Heart left ventricle (tissue), 16 donors: Measurements from ENCODE around the gene LRMDA. TPM values are rescaled to one million over a fixed set of nuclear protein-coding genes. Genes with fewer than 3 reads are reported as not detected.
A peak's percentile ranks its signal among the peaks of the same experiment; 100 is the strongest.

ENCODE experiments used
- ATAC-seq, 4 donors: fragments of 200-7000 bp; cut with Tn5 transposase; one replicate each; pipeline ENCODE4 v1.9.1; 2020 to 2022; ENCODE audit warnings: moderate library complexity in 4 of 4, mild to moderate bottlenecking in 3 of 4, moderate number of reproducible peaks in 1 of 4
- DNase-seq, 5 donors: peaks; one replicate each; pipeline ENCODE4 v3.0.0-alpha.2; 2020
- H3K27ac ChIP-seq, 12 donors: fragments of 200-600 bp; sonication (generic) in 4 of 12; one replicate each; pipeline versions ENCODE4 v1.5.0 to v1.8.0; 2016 to 2022; ENCODE audit warnings: mild to moderate bottlenecking in 2 of 12
- H3K27me3 ChIP-seq, 9 donors: fragments of 200-600 bp; sonication (generic) in 2 of 9; one replicate each; pipeline versions ENCODE4 v1.5.1 to v1.8.0; 2016 to 2022; ENCODE audit warnings: mild to moderate bottlenecking in 3 of 9
- H3K36me3 ChIP-seq, 9 donors: fragments of 200-600 bp; sonication (generic) in 2 of 9; one replicate each; pipeline versions ENCODE4 v1.5.0 to v1.8.0; 2018 to 2022; ENCODE audit warnings: mild to moderate bottlenecking in 2 of 9
- H3K4me1 ChIP-seq, 12 donors: fragments of 200-600 bp; sonication (generic) in 4 of 12; one replicate each; pipeline versions ENCODE4 v1.5.0 to v1.8.0; 2016 to 2022; ENCODE audit warnings: mild to moderate bottlenecking in 3 of 12
- H3K4me3 ChIP-seq, 12 donors: fragments of 200-600 bp; sonication (generic) in 4 of 12; one replicate each; pipeline versions ENCODE4 v1.5.0 to v1.8.0; 2017 to 2022; ENCODE audit warnings: mild to moderate bottlenecking in 9 of 12, moderate library complexity in 4 of 12
- H3K9me3 ChIP-seq, 12 donors: fragments of 200-600 bp; sonication (generic) in 4 of 12; one replicate each; pipeline versions ENCODE4 v1.5.0 to v1.8.0; 2016 to 2022; ENCODE audit warnings: mild to moderate bottlenecking in 1 of 12
- POLR2A ChIP-seq, 2 donors: fragments of 450-650 bp; IDR thresholded peaks; one replicate each; pipeline ENCODE4 v1.6.1; 2017; ENCODE audit warnings: antibody characterized with exemption in 2 of 2, mild to moderate bottlenecking in 2 of 2, moderate library complexity in 2 of 2
- WGBS, 4 donors: extraction: QIAGEN DNeasy Blood & Tissue Kit in 2 of 4; methylation state at CpG; one replicate each; pipeline versions ENCODE4 v1.1.5 to v1.1.7; 2013 to 2018; 5-methylcytosine and 5-hydroxymethylcytosine counted together
- intact Hi-C, 10 donors: fragments of 100-400 bp; cut with DNase I; formaldehyde crosslinking; loops; one replicate each; pipeline versions ENCODE4 v1.11.1 to v1.14.2; 2022
- polyA plus RNA-seq, 2 donors: library from polyadenylated mRNA; stranded (reverse); fragments of 200-250 nt; gene quantifications; one replicate each; pipeline ENCODE4 v1.2.3, GENCODE V29; 2013
- total RNA-seq, 9 donors: library from RNA; depleted of rRNA in 2 of 9; stranded (reverse); fragments of >200 nt in 2 of 9; fragmentation: NEBNext Ultra II Directional in 3 of 9; extraction: Animal tissue kit (Norgen Biotek cat#: 25700) in 3 of 9; gene quantifications; one replicate each; pipeline versions ENCODE4 v1.1.0 to v1.2.4, GENCODE V29; 2016 to 2023
- TF ChIP-seq, protein P1 (sequence below), 12 donors: fragments of 200-600 bp; sonication (generic) in 4 of 12; IDR thresholded peaks; one replicate each; pipeline versions ENCODE4 v1.5.0 to v1.8.0; 2018 to 2022; ENCODE audit warnings: antibody characterized with exemption in 12 of 12, mild to moderate bottlenecking in 5 of 12
- donor health status: ischemic (EF 13 %, LVEDD 7.1; RV severe dilation, severe dysfunction).
- donor health status: healthy with polysubstance abuse.
- donor health status: DM: no; HTN: yes; CAD: no.
- donor health status: DM: no; HTN: no; CAD: no.
- donor health status: ischemic (EF 25% LVEDD 6.9; RV normal size, moderate dysfunction).
- donor health status: ischemic (EF 25% LVEDD 5.7; RV mildly dilated, moderate dysfunction).
- donor health status: healthy.
- donor health status: DM: yes; HTN: yes; CAD: no.
- donor health status: ischemic (EF 35%, LVEDD 5.7; RV mildly dilated, moderate dysfunction).
- donor health status: nonischemic (EF 11% LVEDD 7.7; RV severe dilation, severe dysfunction).
- donor health status: DM: yes; HTN: yes; CAD: no.
- donor health status: PGD.
- donor health status: ischemic (EF 29% LVEDD 5.4; RV normal size, mild dysfunction).
- donor health status: nonischemic (EF 23%, LVEDD 6.1; RV moderate dilation, normal function).

Gene LRMDA
- total and polyA plus RNA-seq, 11 donors = 2.4 to 34.4 (median 14.9) TPM

DNA sequence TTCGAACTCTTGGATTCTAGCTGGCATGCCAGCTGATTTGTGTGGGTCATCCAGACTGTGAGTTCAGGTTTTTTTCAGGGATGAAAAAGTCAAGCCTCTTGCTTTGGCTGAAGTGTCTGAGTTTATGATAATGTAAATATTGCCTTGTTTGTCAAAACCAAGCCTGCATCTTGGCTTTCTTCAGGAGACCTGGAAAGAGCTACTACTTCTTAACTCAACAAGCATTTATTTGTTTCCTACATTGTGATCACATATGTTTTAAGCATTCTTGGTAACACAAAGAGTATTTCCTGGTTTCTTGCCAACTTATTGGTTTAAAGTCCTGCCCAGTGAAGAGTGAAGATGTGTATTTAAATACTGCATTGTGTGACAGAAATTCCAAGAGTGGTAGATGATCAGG is 407.1 kb downstream of the LRMDA start:
- Histone ChIP-seq H3K4me1 (no peaks in the 10 kb centered on the region), H3K4me3 (no peak overlapping the region), H3K27ac (no peak overlapping the region), H3K27me3 (no peaks in the 10 kb centered on the region), H3K9me3 (no peaks in the 10 kb centered on the region), H3K36me3 (no peaks in the 10 kb centered on the region)
- no peak for TF ChIP-seq POLR2A (IDR thresholded peaks at IDR 0.05)
- TF ChIP-seq, protein P1, sequence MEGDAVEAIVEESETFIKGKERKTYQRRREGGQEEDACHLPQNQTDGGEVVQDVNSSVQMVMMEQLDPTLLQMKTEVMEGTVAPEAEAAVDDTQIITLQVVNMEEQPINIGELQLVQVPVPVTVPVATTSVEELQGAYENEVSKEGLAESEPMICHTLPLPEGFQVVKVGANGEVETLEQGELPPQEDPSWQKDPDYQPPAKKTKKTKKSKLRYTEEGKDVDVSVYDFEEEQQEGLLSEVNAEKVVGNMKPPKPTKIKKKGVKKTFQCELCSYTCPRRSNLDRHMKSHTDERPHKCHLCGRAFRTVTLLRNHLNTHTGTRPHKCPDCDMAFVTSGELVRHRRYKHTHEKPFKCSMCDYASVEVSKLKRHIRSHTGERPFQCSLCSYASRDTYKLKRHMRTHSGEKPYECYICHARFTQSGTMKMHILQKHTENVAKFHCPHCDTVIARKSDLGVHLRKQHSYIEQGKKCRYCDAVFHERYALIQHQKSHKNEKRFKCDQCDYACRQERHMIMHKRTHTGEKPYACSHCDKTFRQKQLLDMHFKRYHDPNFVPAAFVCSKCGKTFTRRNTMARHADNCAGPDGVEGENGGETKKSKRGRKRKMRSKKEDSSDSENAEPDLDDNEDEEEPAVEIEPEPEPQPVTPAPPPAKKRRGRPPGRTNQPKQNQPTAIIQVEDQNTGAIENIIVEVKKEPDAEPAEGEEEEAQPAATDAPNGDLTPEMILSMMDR (IDR thresholded peaks at IDR 0.05) = no peak
- ATAC-seq (no peak), DNase-seq (no peak)
- WGBS, 4 donors = 86 to 96% (median 93%) methylated on average over 1 of the region's 1 CpG
- intact Hi-C loops = no loop called here

DNA sequence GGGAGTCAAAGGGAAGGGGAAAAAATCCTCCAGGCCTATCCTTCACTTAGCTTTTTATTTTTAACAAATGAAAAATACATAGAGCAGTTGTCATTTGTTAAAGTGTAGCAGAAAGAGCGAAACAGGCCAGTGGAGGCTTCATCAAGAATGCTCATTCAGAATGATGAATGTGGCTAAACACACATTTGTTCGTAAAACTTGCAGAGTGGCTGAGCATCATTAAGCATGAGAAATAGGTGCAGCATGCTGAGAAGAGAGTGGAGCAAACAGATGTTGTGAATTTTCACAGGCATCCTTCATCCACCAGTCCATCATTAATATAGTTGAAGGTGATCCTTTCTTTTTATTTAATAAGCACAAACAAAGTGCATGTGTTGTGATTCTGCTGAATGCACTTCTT is 407.6 kb downstream of the LRMDA start:
- H3K36me3 ChIP-seq = no peaks in the 10 kb centered on the region
- H3K4me3 ChIP-seq = no peak overlapping the region
- H3K27ac ChIP-seq = no peak overlapping the region
- H3K9me3 ChIP-seq = no peaks in the 10 kb centered on the region
- H3K4me1 ChIP-seq = no peaks in the 10 kb centered on the region
- H3K27me3 ChIP-seq = no peaks in the 10 kb centered on the region
- DNase-seq (no peak), ATAC-seq (no peak)
- 94 to 99% (median 97%) methylated on average over 2 of the region's 2 CpGs for WGBS, 4 donors
- intact Hi-C loops = no loop called here
- TF ChIP-seq POLR2A (IDR thresholded peaks at IDR 0.05) = no peak
- TF ChIP-seq, protein P1 (IDR thresholded peaks at IDR 0.05) = no peak

DNA sequence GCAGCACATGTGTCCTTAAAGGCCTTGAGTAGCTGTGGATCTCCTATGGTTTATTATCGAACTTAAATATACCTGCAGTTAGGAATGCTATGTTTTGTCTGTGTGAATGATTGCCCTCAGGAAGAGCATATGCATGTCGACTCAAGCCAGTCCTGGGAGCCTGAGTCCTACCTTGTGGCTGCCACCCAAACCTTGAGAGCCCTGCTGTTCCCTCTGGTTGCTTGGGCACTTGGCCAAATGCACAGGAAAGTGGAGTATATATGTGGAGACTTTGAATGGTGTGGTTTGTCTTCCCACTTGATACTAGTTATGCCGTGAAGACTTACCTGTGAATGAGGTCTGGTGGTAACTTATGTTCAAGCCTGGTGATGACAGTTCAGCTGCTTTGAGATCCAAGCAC is 409.8 kb downstream of the LRMDA start:
- Histone ChIP-seq H3K27ac (no peak overlapping the region), H3K36me3 (no peaks in the 10 kb centered on the region), H3K4me3 (no peak overlapping the region), H3K4me1 (peaks cover 0 to 8% (median 0%) of the 10 kb centered on the region in 12 donors), H3K9me3 (no peaks in the 10 kb centered on the region), H3K27me3 (no peaks in the 10 kb centered on the region)
- TF ChIP-seq, protein P1 (IDR thresholded peaks at IDR 0.05) = no peak
- no peak for TF ChIP-seq POLR2A (IDR thresholded peaks at IDR 0.05)
- ATAC-seq (no peak), DNase-seq (no peak)
- intact Hi-C loops = no loop called here
- 88 to 96% (median 94%) methylated on average over 3 of the region's 3 CpGs for WGBS, 4 donors

DNA sequence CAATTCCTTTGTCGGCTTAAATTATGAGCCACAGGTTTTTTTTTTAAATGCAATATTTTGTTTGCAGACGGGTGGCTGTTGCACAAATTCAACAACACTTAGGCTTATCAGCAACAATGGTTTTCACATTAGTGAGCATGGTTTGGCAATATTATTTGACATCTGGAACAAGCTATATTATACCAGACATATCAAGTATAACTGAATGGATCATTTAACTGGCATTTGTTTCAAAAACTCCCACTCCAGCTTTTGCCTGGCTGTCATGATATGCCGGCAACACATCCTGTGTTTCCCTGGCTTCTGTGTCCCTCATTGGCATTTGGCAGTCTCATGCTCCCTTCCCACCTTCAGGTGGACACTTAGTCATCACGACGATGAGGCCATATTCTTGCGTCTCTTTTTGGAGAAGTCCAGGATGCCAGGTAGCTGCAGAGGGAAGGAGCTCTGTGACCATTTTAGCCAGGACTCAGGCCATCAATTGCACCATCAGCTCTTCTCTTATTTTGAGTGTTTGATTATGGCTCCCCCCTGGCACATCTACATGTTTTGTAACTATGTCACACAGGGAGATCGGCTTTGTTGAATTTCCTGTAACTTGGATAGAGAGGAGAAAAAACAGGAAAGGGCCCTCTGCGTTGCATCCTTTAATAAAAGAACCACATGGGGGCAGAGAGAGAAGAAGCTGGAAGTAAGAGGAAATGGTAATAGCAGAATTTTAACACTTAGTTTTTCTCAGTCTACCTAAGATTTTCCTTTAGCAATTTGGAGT is 413.9 kb downstream of the LRMDA start:
- WGBS, 4 donors = 56 to 64% (median 60%) methylated on average over 8 of the region's 8 CpGs
- no peaks in the 10 kb centered on the region for H3K36me3 ChIP-seq
- H3K4me3 ChIP-seq = no peak overlapping the region
- peaks cover 0 to 8% (median 0%) of the 10 kb centered on the region in 12 donors for H3K4me1 ChIP-seq
- H3K27me3 ChIP-seq = no peaks in the 10 kb centered on the region
- no peaks in the 10 kb centered on the region for H3K9me3 ChIP-seq
- H3K27ac ChIP-seq = no peak overlapping the region
- intact Hi-C loops = no loop called here
- no peak for DNase-seq
- ATAC-seq = no peak
- TF ChIP-seq POLR2A (IDR thresholded peaks at IDR 0.05) = no peak
- TF ChIP-seq, protein P1 (IDR thresholded peaks at IDR 0.05) = peak in 3 of 12 donors; percentile 6 to 22 (median 18)
